Astrocyte (in vitro differentiated cells and primary cell): Measurements from ENCODE around the gene TRAF1. TPM values are rescaled to one million over a fixed set of nuclear protein-coding genes. Genes with fewer than 3 reads are reported as not detected.
A peak's percentile ranks its signal among the peaks of the same experiment; 100 is the strongest.

Source experiments
- DNase-seq: peaks from one replicate; pipeline ENCODE4 v3.0.0-alpha.2; 2010; ENCODE audit warnings: low read depth
- FAIRE-seq: peaks from 2 replicates; lab custom pipeline; 2011; peaks lifted over from hg19 to GRCh38; lab: Jason Lieb, UNC
- H2AFZ ChIP-seq: 2 replicates; pipeline ENCODE4 v1.6.0; 2012; ENCODE audit warnings: low read depth, low read length, inconsistent platforms
- H3K27ac ChIP-seq: 2 replicates; pipeline ENCODE4 v1.5.1; 2011; ENCODE audit warnings: low read depth, low read length, inconsistent platforms
- H3K27me3 ChIP-seq: 2 replicates; pipeline ENCODE4 v1.6.0; 2011; ENCODE audit warnings: low read length, inconsistent platforms; ENCODE audit not compliant: insufficient read depth
- H3K36me3 ChIP-seq: 2 replicates; pipeline ENCODE4 v1.5.1; 2011; ENCODE audit warnings: low read length, inconsistent platforms; ENCODE audit not compliant: insufficient read depth
- H3K4me1 ChIP-seq: 2 replicates; pipeline ENCODE4 v1.5.1; 2011; ENCODE audit warnings: low read length, inconsistent platforms; ENCODE audit not compliant: insufficient read depth
- H3K4me2 ChIP-seq: 2 replicates; pipeline ENCODE4 v1.6.0; 2012; ENCODE audit warnings: low read length, inconsistent platforms
- H3K4me3 ChIP-seq: 2 replicates; pipeline ENCODE4 v1.5.1; 2011; ENCODE audit warnings: low read depth, mild to moderate bottlenecking, low read length, inconsistent platforms; ENCODE audit not compliant: insufficient read depth
- H3K79me2 ChIP-seq: 2 replicates; pipeline ENCODE4 v1.6.0; 2012; ENCODE audit warnings: mild to moderate bottlenecking, low read length, inconsistent platforms; ENCODE audit not compliant: insufficient read depth
- H3K9ac ChIP-seq: 2 replicates; pipeline ENCODE4 v1.6.0; 2012; ENCODE audit warnings: mild to moderate bottlenecking, low read length, inconsistent platforms
- H3K9me3 ChIP-seq: 2 replicates; pipeline ENCODE4 v1.5.1; 2012; ENCODE audit warnings: low read depth, mild to moderate bottlenecking, low read length, inconsistent platforms; ENCODE audit not compliant: insufficient read depth
- H4K20me1 ChIP-seq: 2 replicates; pipeline ENCODE4 v1.6.0; 2012; ENCODE audit warnings: low read length, inconsistent platforms; ENCODE audit not compliant: insufficient read depth
- H3K27ac Mint-ChIP-seq: one replicate; pipeline ENCODE4 v1.8.0; 2021; ENCODE audit warnings: mild to moderate bottlenecking, mixed read lengths; ENCODE audit not compliant: unreplicated experiment
- H3K27me3 Mint-ChIP-seq: one replicate; pipeline ENCODE4 v1.8.0; 2021; ENCODE audit warnings: low read depth, mixed read lengths; ENCODE audit not compliant: unreplicated experiment
- H3K36me3 Mint-ChIP-seq: one replicate; pipeline ENCODE4 v1.8.0; 2021; ENCODE audit warnings: low read depth, mixed read lengths; ENCODE audit not compliant: unreplicated experiment
- H3K4me1 Mint-ChIP-seq: one replicate; pipeline ENCODE4 v1.8.0; 2021; ENCODE audit warnings: low read depth, mixed read lengths; ENCODE audit not compliant: unreplicated experiment
- H3K4me3 Mint-ChIP-seq: one replicate; pipeline ENCODE4 v1.8.0; 2021; ENCODE audit warnings: mild to moderate bottlenecking, moderate library complexity, mixed read lengths; ENCODE audit not compliant: unreplicated experiment
- H3K9me3 Mint-ChIP-seq: one replicate; pipeline ENCODE4 v1.8.0; 2021; ENCODE audit warnings: mild to moderate bottlenecking, mixed read lengths; ENCODE audit not compliant: unreplicated experiment
- EZH2 ChIP-seq: IDR thresholded peaks from 2 replicates; pipeline ENCODE4 v1.6.1; 2012; ENCODE audit warnings: mild to moderate bottlenecking, low read length, inconsistent platforms; ENCODE audit not compliant: insufficient read depth
- total RNA-seq: library from RNA; stranded (reverse); gene quantifications from 2 replicates; pipeline ENCODE4 v1.2.1, GENCODE V29; 2021
- TF ChIP-seq, protein P1 (sequence below): IDR thresholded peaks from 2 replicates; pipeline ENCODE4 v1.5.1; 2011; ENCODE audit warnings: low read depth, mild to moderate bottlenecking, inconsistent platforms, low read length, moderate library complexity; ENCODE audit not compliant: insufficient read depth

TRAF1 gene
- total RNA-seq, 1 donor from 2014 or later, result 4.2 TPM

GRCh38 chr9:120875195-120875565 is 51.4 kb downstream of the TRAF1 start:
- peaks cover 11% of the 10 kb centered on the region for H3K4me1 Mint-ChIP-seq

GRCh38 chr9:120874226-120875194 is 52.1 kb downstream of the TRAF1 start:
- peaks cover 21% of the 10 kb centered on the region for H3K79me2 ChIP-seq
- no peak overlapping the region for H3K4me3 Mint-ChIP-seq
- no peaks in the 10 kb centered on the region for H4K20me1 ChIP-seq
- H3K27me3 Mint-ChIP-seq, result peaks cover 3% of the 10 kb centered on the region
- DNase-seq (no peak), FAIRE-seq (no peak)
- peaks cover 27% of the 10 kb centered on the region for H3K4me1 ChIP-seq
- H3K36me3 ChIP-seq, result peaks cover 6% of the 10 kb centered on the region
- no peak overlapping the region for H3K9ac ChIP-seq
- H3K4me3 ChIP-seq, result no peak overlapping the region
- H3K9me3 ChIP-seq, result no peaks in the 10 kb centered on the region
- no peak overlapping the region for H3K27ac Mint-ChIP-seq
- peak overlapping the region; percentile 82 for H3K4me2 ChIP-seq
- no peak overlapping the region for H2AFZ ChIP-seq
- no peak for TF ChIP-seq EZH2
- TF ChIP-seq, protein P1, sequence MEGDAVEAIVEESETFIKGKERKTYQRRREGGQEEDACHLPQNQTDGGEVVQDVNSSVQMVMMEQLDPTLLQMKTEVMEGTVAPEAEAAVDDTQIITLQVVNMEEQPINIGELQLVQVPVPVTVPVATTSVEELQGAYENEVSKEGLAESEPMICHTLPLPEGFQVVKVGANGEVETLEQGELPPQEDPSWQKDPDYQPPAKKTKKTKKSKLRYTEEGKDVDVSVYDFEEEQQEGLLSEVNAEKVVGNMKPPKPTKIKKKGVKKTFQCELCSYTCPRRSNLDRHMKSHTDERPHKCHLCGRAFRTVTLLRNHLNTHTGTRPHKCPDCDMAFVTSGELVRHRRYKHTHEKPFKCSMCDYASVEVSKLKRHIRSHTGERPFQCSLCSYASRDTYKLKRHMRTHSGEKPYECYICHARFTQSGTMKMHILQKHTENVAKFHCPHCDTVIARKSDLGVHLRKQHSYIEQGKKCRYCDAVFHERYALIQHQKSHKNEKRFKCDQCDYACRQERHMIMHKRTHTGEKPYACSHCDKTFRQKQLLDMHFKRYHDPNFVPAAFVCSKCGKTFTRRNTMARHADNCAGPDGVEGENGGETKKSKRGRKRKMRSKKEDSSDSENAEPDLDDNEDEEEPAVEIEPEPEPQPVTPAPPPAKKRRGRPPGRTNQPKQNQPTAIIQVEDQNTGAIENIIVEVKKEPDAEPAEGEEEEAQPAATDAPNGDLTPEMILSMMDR, result no peak
- H3K9me3 Mint-ChIP-seq, result peaks cover 1% of the 10 kb centered on the region
- H3K36me3 Mint-ChIP-seq, result peaks cover 5% of the 10 kb centered on the region
- peaks cover 11% of the 10 kb centered on the region for H3K4me1 Mint-ChIP-seq
- H3K27me3 ChIP-seq, result no peaks in the 10 kb centered on the region
- no peak overlapping the region for H3K27ac ChIP-seq

More at GRCh38 chr9:120875195-120875565, 51.4 kb downstream of the TRAF1 start:
- Histone ChIP-seq H3K36me3 (peaks cover 6% of the 10 kb centered on the region), H4K20me1 (no peaks in the 10 kb centered on the region), H3K27ac (no peak overlapping the region), H3K4me3 (peak overlapping the region; percentile 56), H3K4me2 (peak overlapping the region; percentile 82), H2AFZ (no peak overlapping the region), H3K9ac (peak overlapping the region; percentile 88), H3K9me3 (no peaks in the 10 kb centered on the region), H3K27me3 (no peaks in the 10 kb centered on the region), H3K4me1 (peaks cover 27% of the 10 kb centered on the region), H3K79me2 (peaks cover 21% of the 10 kb centered on the region)
- FAIRE-seq, result no peak
- no peak overlapping the region for H3K27ac Mint-ChIP-seq
- no peak for DNase-seq
- peaks cover 3% of the 10 kb centered on the region for H3K27me3 Mint-ChIP-seq
- TF ChIP-seq, protein P1, result no peak
- no peak for TF ChIP-seq EZH2
- H3K9me3 Mint-ChIP-seq, result peaks cover 1% of the 10 kb centered on the region
- peaks cover 5% of the 10 kb centered on the region for H3K36me3 Mint-ChIP-seq
- peak overlapping the region; percentile 80 for H3K4me3 Mint-ChIP-seq

- H4K20me1 ChIP-seq, result no peaks in the 10 kb centered on the region
- peaks cover 21% of the 10 kb centered on the region for H3K79me2 ChIP-seq
- TF ChIP-seq, protein P1, result no peak
- TF ChIP-seq EZH2, result no peak
- H3K27me3 Mint-ChIP-seq, result no peaks in the 10 kb centered on the region
- no peaks in the 10 kb centered on the region for H3K9me3 ChIP-seq
- no peak overlapping the region for H3K27ac ChIP-seq
- no peak overlapping the region for H3K4me3 Mint-ChIP-seq
- H3K27ac Mint-ChIP-seq, result no peak overlapping the region
- no peak overlapping the region for H2AFZ ChIP-seq
- H3K36me3 ChIP-seq, result peaks cover 6% of the 10 kb centered on the region
- H3K4me1 ChIP-seq, result peaks cover 27% of the 10 kb centered on the region
- H3K9me3 Mint-ChIP-seq, result peaks cover under 1% of the 10 kb centered on the region
- peaks cover 5% of the 10 kb centered on the region for H3K36me3 Mint-ChIP-seq
- H3K4me3 ChIP-seq, result no peak overlapping the region
- DNase-seq (peak; percentile 18), FAIRE-seq (no peak)
- no peaks in the 10 kb centered on the region for H3K27me3 ChIP-seq
- no peak overlapping the region for H3K9ac ChIP-seq
- H3K4me1 Mint-ChIP-seq, result peaks cover 11% of the 10 kb centered on the region
- peak overlapping the region; percentile 9 for H3K4me2 ChIP-seq
Measured at GRCh38 chr9:120873512-120873911, 53.1 kb downstream of the TRAF1 start.
